Testis (tissue), 3 donors: Measurements from ENCODE around the gene TRABD2A. TPM values are rescaled to one million over a fixed set of nuclear protein-coding genes. Genes with fewer than 3 reads are reported as not detected.
"Not testable (repeated sequence)": the region's sequence is repeated elsewhere in the genome, so short reads cannot be mapped to it uniquely, and the experiment has no call there.

Experiments used
- DNase-seq: peaks from one replicate; pipeline ENCODE4 v3.0.0-alpha.2; 2019
- H3K27ac ChIP-seq, 2 donors: fragments of 200-600 bp; sonication (generic); one replicate each; pipeline ENCODE4 v1.5.1; 2019
- H3K27me3 ChIP-seq: fragments of 200-600 bp; sonication (generic); one replicate; pipeline ENCODE4 v1.5.1; 2019
- H3K36me3 ChIP-seq: fragments of 200-600 bp; sonication (generic); one replicate; pipeline ENCODE4 v1.5.1; 2017; ENCODE audit warnings: low read depth; ENCODE audit errors: missing control alignments
- H3K4me1 ChIP-seq: fragments of 200-600 bp; sonication (generic); one replicate; pipeline ENCODE4 v1.5.1; 2019
- H3K4me3 ChIP-seq, 2 donors: fragments of 200-600 bp; sonication (generic); one replicate each; pipeline ENCODE4 v1.5.1; 2017 to 2019
- H3K9me3 ChIP-seq: fragments of 200-600 bp; sonication (generic); one replicate; pipeline ENCODE4 v1.5.1; 2017
- CTCF ChIP-seq, 3 experiments: fragments of 450-650 bp in 2 of 3; fragments of 200-600 bp in 1 of 3; sonication (generic) in 1 of 3; IDR thresholded peaks; one replicate each; pipeline ENCODE4 v1.5.1; 2016 to 2019; ENCODE audit warnings: antibody characterized with exemption in 3 of 3, mild to moderate bottlenecking in 2 of 3, moderate library complexity in 1 of 3
- POLR2A ChIP-seq: fragments of 450-650 bp; IDR thresholded peaks from one replicate; pipeline ENCODE4 v1.6.1; 2017; ENCODE audit warnings: antibody characterized with exemption, mild to moderate bottlenecking, moderate library complexity
- WGBS, 2 donors: methylation state at CpG; one replicate each; pipeline ENCODE4 v1.1.5; 2018; 5-methylcytosine and 5-hydroxymethylcytosine counted together
- intact Hi-C: fragments of 100-400 bp; cut with DNase I; formaldehyde crosslinking; loops from one replicate; pipeline ENCODE4 v1.15.1; 2023; ENCODE audit warnings: low total_unique reads
- polyA plus RNA-seq: library from polyadenylated mRNA; stranded (reverse); fragments of 350-450 nt; fragmentation: Illumina TruSeq; extraction: RNeasy Lipid Tissue Mini Kit (QIAGEN cat#74804); gene quantifications from one replicate; pipeline ENCODE4 v1.2.3, GENCODE V29; 2014; ENCODE audit warnings: low read depth, low replicate concordance; ENCODE audit not compliant: insufficient read depth
- total RNA-seq, 2 donors: library from RNA; depleted of rRNA; stranded (reverse); fragments of >200 nt; gene quantifications; one replicate each; pipeline ENCODE4 v1.2.3, GENCODE V29; 2016

TRABD2A gene
- total and polyA plus RNA-seq, 3 donors from 2014 or later = 19.1 to 82.5 (median 44.1) TPM

GRCh38 chr2:84878459-84878858 is 2.4 kb downstream of the TRABD2A start:
- Histone ChIP-seq H3K36me3 (no peaks in the 10 kb centered on the region), H3K27ac (no peak overlapping the region), H3K9me3 (no peaks in the 10 kb centered on the region), H3K4me3 (no peak overlapping the region), H3K4me1 (peaks cover 11% of the 10 kb centered on the region), H3K27me3 (no peaks in the 10 kb centered on the region)
- DNase-seq = no peak
- TF ChIP-seq CTCF (IDR thresholded peaks at IDR 0.05) = no peak
- TF ChIP-seq POLR2A = no peak
- intact Hi-C loops = no loop called here
- 83 to 100% methylated on average over 1 of the region's 1 CpG for WGBS, 2 donors

- Histone ChIP-seq H3K4me1 (peaks cover 8% of the 10 kb centered on the region), H3K9me3 (no peaks in the 10 kb centered on the region), H3K4me3 (no peak overlapping the region), H3K36me3 (no peaks in the 10 kb centered on the region), H3K27me3 (no peaks in the 10 kb centered on the region), H3K27ac (no peak overlapping the region)
- intact Hi-C loops = no loop called here
- DNase-seq = no peak
- TF ChIP-seq POLR2A (no peak), CTCF (IDR thresholded peaks at IDR 0.05) (no peak)
- WGBS, 2 donors = 91 to 94% methylated on average over 3 of the region's 3 CpGs
Measured at GRCh38 chr2:84876369-84876768, 4.5 kb downstream of the TRABD2A start.

- H3K36me3 ChIP-seq, H3K9me3 ChIP-seq, H3K4me3 ChIP-seq, DNase-seq, H3K27me3 ChIP-seq, H3K27ac ChIP-seq, H3K4me1 ChIP-seq, intact Hi-C loops: not testable (repeated sequence)
- 91 to 100% methylated on average over 1 of the region's 1 CpG for WGBS, 2 donors
Measured at GRCh38 chr2:84875619-84876018, 5.3 kb downstream of the TRABD2A start.

GRCh38 chr2:84875213-84875560 is 5.7 kb downstream of the TRABD2A start:
- Histone ChIP-seq H3K9me3 (no peaks in the 10 kb centered on the region), H3K36me3 (no peaks in the 10 kb centered on the region), H3K4me3 (no peak overlapping the region), H3K4me1 (peaks cover 2% of the 10 kb centered on the region), H3K27me3 (no peaks in the 10 kb centered on the region), H3K27ac (no peak overlapping the region)
- no peak for DNase-seq
- no peak for TF ChIP-seq POLR2A
- no peak for TF ChIP-seq CTCF (IDR thresholded peaks at IDR 0.05)
- WGBS, 2 donors = 73 to 82% methylated on average over 4 of the region's 4 CpGs
- intact Hi-C loops = no loop called here

- intact Hi-C loops = no loop called here
- H3K36me3 ChIP-seq = no peaks in the 10 kb centered on the region
- no peak for TF ChIP-seq CTCF (IDR thresholded peaks at IDR 0.05)
- TF ChIP-seq POLR2A = no peak
- 88 to 91% methylated on average over 7 of the region's 7 CpGs for WGBS, 2 donors
- DNase-seq = no peak
- H3K4me3 ChIP-seq = no peak overlapping the region
- H3K4me1 ChIP-seq = peaks cover 2% of the 10 kb centered on the region
- H3K27me3 ChIP-seq = no peaks in the 10 kb centered on the region
- H3K9me3 ChIP-seq = no peaks in the 10 kb centered on the region
- no peak overlapping the region for H3K27ac ChIP-seq
Measured at GRCh38 chr2:84874381-84875212, 6.3 kb downstream of the TRABD2A start.
